GM19397 (cell line): ENCODE results near the gene PCID2.

ENCODE experiments used
- ATAC-seq: cut with Tn5 transposase; IDR thresholded peaks from one replicate; pipeline ENCODE4 v1.9.1; 2021; ENCODE audit warnings: mild to moderate bottlenecking, moderate library complexity; ENCODE audit not compliant: unreplicated experiment

Gene PCID2

GRCh38 chr13:113190181-113190580 lies 18.3 kb downstream of the PCID2 start:
- no peak for ATAC-seq

GRCh38 chr13:113187883-113188665 lies 20.4 kb downstream of the PCID2 start:
- no peak for ATAC-seq

- ATAC-seq: no peak
These were observed 21.2 kb downstream of the PCID2 start for GRCh38 chr13:113187263-113187669.

GRCh38 chr13:113186061-113186900 lies 22.2 kb downstream of the PCID2 start:
- ATAC-seq: peak; percentile 84

- ATAC-seq: no peak
These were observed 23.7 kb downstream of the PCID2 start for GRCh38 chr13:113184568-113185440.

GRCh38 chr13:113183450-113184129 lies 24.9 kb downstream of the PCID2 start:
- ATAC-seq: no peak

- no peak for ATAC-seq
These were observed 26.4 kb downstream of the PCID2 start for GRCh38 chr13:113182046-113182445.

GRCh38 chr13:113179374-113180230 lies 28.9 kb downstream of the PCID2 start:
- ATAC-seq: no peak

- no peak for ATAC-seq
These were observed 29.6 kb downstream of the PCID2 start for GRCh38 chr13:113178896-113179167.

- ATAC-seq: no peak
These were observed 30.2 kb downstream of the PCID2 start for GRCh38 chr13:113178070-113178895.

- ATAC-seq: no peak
These were observed 31.6 kb downstream of the PCID2 start for GRCh38 chr13:113176822-113177221.

- no peak for ATAC-seq
These were observed 32.2 kb downstream of the PCID2 start for GRCh38 chr13:113176280-113176679.

- no peak for ATAC-seq
These were observed 36.0 kb downstream of the PCID2 start for GRCh38 chr13:113172419-113172926.

GRCh38 chr13:113171250-113172125 lies 37.0 kb downstream of the PCID2 start:
- no peak for ATAC-seq

GRCh38 chr13:113170511-113170910 lies 38.0 kb downstream of the PCID2 start:
- ATAC-seq: no peak

- no peak for ATAC-seq
These were observed 38.9 kb downstream of the PCID2 start for GRCh38 chr13:113169277-113170272.

GRCh38 chr13:113168211-113168610 lies 40.3 kb downstream of the PCID2 start:
- ATAC-seq: no peak
